PC-9 (cell line): ENCODE results near the gene MNT.

Experiments used
- CTCF ChIP-seq: fragments of 200-600 bp; sonication (generic); conservative IDR thresholded peaks from 2 replicates; pipeline ENCODE4 v1.6.1; 2017; ENCODE audit warnings: mixed run types, antibody characterized with exemption, mild to moderate bottlenecking, moderate library complexity
- EZH2 ChIP-seq: fragments of 200-600 bp; sonication (generic); IDR thresholded peaks from 2 replicates; pipeline ENCODE4 v1.8.0; 2017; ENCODE audit warnings: antibody characterized with exemption, low read depth

DNA sequence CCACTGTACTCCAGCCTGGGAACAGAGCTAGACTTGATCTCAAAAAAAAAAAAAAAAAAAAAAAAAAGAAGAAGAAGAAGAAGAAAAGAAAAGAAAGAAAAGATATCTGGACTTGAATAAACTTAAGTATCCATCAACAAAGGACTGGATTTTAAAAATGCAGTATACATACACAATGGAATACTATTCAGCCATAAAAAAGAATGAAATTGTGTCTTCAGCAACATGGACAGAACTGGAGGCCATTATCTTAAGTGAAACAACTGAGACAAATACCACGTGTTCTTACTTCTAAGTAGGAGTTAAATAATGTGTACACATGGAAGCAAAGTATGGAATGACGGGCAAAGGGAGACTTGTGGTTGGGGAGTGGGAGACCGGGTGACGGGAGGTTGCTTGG is 40.1 kb upstream of the MNT start:
- no peak for TF ChIP-seq CTCF
- TF ChIP-seq EZH2 = no peak
